ENCODE data around the gene LRCH1. TPM values are rescaled to one million over a fixed set of nuclear protein-coding genes. Genes with fewer than 3 reads are reported as not detected.

The LRCH1 gene, protein sequence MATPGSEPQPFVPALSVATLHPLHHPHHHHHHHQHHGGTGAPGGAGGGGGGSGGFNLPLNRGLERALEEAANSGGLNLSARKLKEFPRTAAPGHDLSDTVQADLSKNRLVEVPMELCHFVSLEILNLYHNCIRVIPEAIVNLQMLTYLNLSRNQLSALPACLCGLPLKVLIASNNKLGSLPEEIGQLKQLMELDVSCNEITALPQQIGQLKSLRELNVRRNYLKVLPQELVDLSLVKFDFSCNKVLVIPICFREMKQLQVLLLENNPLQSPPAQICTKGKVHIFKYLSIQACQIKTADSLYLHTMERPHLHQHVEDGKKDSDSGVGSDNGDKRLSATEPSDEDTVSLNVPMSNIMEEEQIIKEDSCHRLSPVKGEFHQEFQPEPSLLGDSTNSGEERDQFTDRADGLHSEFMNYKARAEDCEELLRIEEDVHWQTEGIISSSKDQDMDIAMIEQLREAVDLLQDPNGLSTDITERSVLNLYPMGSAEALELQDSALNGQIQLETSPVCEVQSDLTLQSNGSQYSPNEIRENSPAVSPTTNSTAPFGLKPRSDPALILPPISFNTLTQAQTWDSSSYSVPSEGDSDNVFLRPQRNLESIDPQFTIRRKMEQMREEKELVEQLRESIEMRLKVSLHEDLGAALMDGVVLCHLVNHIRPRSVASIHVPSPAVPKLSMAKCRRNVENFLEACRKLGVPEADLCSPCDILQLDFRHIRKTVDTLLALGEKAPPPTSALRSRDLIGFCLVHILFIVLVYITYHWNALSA
- total RNA-seq = 8.7 and 12.4 TPM in 2 replicates
- polyA plus RNA-seq = 12.0 and 12.9 TPM in 2 replicates
- polyA plus RNA-seq (2012) = 8.2 and 8.4 TPM in 2 replicates
- polyA minus RNA-seq (ENCODE audit: low replicate concordance) = 4.3 and 10.0 TPM in 2 replicates

DNA sequence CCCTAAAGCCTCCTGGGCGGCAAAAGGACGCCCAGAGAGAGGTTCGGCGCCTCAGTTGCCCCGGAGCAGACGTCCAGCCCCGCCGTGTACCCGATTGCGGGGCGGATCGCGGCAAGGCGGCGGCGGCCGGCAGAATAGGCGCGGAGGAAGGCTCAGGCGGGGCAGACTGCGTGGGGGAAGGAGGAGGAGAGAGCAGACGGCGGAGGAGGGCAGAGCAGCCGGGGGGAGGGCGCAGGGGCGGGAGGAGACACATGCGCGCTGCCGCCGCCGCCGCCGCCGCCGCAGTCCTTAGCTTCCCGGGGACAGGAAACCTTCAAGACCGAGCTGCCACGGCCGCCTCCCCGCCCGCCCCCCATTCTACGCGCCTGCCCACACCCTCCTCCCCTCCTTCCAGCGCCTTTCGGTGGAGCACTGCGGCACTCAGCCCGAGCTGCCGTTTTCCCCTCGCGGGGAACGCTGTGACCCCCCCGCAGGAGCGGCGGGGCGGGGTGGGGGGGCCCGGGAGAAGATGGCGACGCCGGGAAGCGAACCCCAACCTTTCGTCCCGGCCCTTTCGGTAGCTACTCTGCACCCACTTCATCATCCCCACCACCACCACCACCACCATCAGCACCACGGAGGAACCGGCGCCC is at the start of gene LRCH1:
TSS of gene LRCH1 (plus strand) at position 282 of the 632 bp plus-strand sequence. CDS start at position 509, 227 bp downstream.
- H3K4me1 ChIP-seq (ENCODE audit: control insufficient read depth, extremely low read depth, insufficient read depth, low read length) = peaks cover 3% of the 10 kb centered on the region
- peak within 1 kb of the TSS; percentile 93 for H3K27ac ChIP-seq (ENCODE audit: insufficient read depth, low read length)
- no peaks in the 10 kb centered on the region for H3K36me3 ChIP-seq (ENCODE audit: control insufficient read depth, insufficient read depth, low read length)
- H3K79me2 ChIP-seq (ENCODE audit: control insufficient read depth, insufficient read depth, low read length) = peaks cover 44% of the 10 kb centered on the region
- no peaks in the 10 kb centered on the region for H3K9me3 ChIP-seq (ENCODE audit: control insufficient read depth, insufficient read depth, low read depth, low read length)
- peak within 1 kb of the TSS; percentile 92 for H3K9ac ChIP-seq (ENCODE audit: insufficient read depth, low read length)
- TF ChIP-seq, protein P1, sequence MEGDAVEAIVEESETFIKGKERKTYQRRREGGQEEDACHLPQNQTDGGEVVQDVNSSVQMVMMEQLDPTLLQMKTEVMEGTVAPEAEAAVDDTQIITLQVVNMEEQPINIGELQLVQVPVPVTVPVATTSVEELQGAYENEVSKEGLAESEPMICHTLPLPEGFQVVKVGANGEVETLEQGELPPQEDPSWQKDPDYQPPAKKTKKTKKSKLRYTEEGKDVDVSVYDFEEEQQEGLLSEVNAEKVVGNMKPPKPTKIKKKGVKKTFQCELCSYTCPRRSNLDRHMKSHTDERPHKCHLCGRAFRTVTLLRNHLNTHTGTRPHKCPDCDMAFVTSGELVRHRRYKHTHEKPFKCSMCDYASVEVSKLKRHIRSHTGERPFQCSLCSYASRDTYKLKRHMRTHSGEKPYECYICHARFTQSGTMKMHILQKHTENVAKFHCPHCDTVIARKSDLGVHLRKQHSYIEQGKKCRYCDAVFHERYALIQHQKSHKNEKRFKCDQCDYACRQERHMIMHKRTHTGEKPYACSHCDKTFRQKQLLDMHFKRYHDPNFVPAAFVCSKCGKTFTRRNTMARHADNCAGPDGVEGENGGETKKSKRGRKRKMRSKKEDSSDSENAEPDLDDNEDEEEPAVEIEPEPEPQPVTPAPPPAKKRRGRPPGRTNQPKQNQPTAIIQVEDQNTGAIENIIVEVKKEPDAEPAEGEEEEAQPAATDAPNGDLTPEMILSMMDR (conservative IDR thresholded peaks at IDR 0.05 in 1 of 2, IDR thresholded peaks at IDR 0.05 in 1 of 2; ENCODE audit: low read depth in 1 of 2, low read length in 2 of 2) = no peak
- no peak for TF ChIP-seq EZH2 (IDR thresholded peaks at IDR 0.05; ENCODE audit: low read length, missing control alignments)
- peak within 1 kb of the TSS; percentile 82 for H2AFZ ChIP-seq (ENCODE audit: low read length)
- H4K20me1 ChIP-seq (ENCODE audit: control insufficient read depth, extremely low read depth, insufficient read depth, low read length) = no peaks in the 10 kb centered on the region
- H3K4me2 ChIP-seq (ENCODE audit: extremely low read depth, insufficient read depth, low read length) = peak within 1 kb of the TSS; percentile 76
- DNase-seq (ENCODE audit: low read depth in 2 of 2) = peak; percentile 86 to 93
- peak within 1 kb of the TSS; percentile 88 to 94 (median 92) for H3K4me3 ChIP-seq (replicated peaks in 1 of 4; ENCODE audit: control extremely low read depth in 1 of 4, insufficient read depth in 1 of 4, low read depth in 3 of 4, low read length in 4 of 4)
- H3K27me3 ChIP-seq (ENCODE audit: control insufficient read depth, insufficient read depth, low read length) = no peaks in the 10 kb centered on the region

DNA sequence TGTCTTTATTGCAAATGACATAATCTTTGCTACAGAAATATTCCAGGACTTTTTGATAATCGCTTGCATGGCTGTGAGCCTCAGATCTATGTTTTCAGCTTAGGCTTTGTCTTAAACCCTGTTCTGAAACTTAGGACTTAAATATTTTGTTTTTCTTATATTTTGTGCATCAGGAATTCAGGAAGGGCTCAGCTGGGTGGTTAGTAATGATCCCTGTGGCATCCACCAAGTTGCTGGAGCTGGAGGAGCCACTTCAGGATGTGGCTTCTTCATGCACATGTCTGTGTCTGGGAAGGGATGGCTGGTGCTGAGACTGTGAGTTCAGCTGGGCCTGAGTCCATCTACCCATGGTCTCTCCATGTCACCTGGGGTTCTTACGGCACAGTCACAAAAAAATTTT is 48.9 kb upstream of the LRCH1 start:
- H2AFZ ChIP-seq (ENCODE audit: low read length) = no peak overlapping the region
- H3K4me2 ChIP-seq (ENCODE audit: extremely low read depth, insufficient read depth, low read length) = no peak overlapping the region
- no peaks in the 10 kb centered on the region for H3K36me3 ChIP-seq (ENCODE audit: control insufficient read depth, insufficient read depth, low read length)
- H3K4me1 ChIP-seq (ENCODE audit: control insufficient read depth, extremely low read depth, insufficient read depth, low read length) = no peaks in the 10 kb centered on the region
- H3K9me3 ChIP-seq (ENCODE audit: control insufficient read depth, insufficient read depth, low read depth, low read length) = no peaks in the 10 kb centered on the region
- H3K27me3 ChIP-seq (ENCODE audit: control insufficient read depth, insufficient read depth, low read length) = no peaks in the 10 kb centered on the region
- no peaks in the 10 kb centered on the region for H4K20me1 ChIP-seq (ENCODE audit: control insufficient read depth, extremely low read depth, insufficient read depth, low read length)
- H3K79me2 ChIP-seq (ENCODE audit: control insufficient read depth, insufficient read depth, low read length) = no peaks in the 10 kb centered on the region
- TF ChIP-seq, protein P1 (conservative IDR thresholded peaks at IDR 0.05 in 1 of 2, IDR thresholded peaks at IDR 0.05 in 1 of 2; ENCODE audit: low read depth in 1 of 2, low read length in 2 of 2) = no peak
- no peak for TF ChIP-seq EZH2 (IDR thresholded peaks at IDR 0.05; ENCODE audit: low read length, missing control alignments)
- H3K9ac ChIP-seq (ENCODE audit: insufficient read depth, low read length) = no peak overlapping the region
- DNase-seq (ENCODE audit: low read depth in 2 of 2) = no peak
- H3K27ac ChIP-seq (ENCODE audit: insufficient read depth, low read length) = no peak overlapping the region
- H3K4me3 ChIP-seq (replicated peaks in 1 of 4; ENCODE audit: control extremely low read depth in 1 of 4, insufficient read depth in 1 of 4, low read depth in 3 of 4, low read length in 4 of 4) = no peak overlapping the region

DNA sequence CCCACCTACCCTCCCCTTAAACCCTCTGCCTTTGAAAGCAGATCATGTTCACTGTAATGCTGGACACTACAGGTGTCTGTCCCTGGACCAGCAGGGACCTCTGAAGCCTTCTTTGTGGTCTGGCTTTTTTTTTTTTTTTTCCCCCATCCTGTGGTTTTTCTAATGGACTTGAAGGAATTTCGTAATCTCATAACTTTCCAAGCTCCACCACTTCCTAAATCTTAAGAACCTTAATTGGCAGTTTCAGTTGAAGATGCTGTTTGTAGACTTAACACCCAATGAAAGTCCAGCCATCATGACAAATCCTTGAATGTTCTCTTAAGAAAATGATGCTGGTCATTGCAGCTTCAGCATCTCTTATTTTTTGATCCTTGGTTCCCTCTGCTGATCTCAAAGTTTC is 45.0 kb upstream of the LRCH1 start:
- no peaks in the 10 kb centered on the region for H3K36me3 ChIP-seq (ENCODE audit: control insufficient read depth, insufficient read depth, low read length)
- TF ChIP-seq EZH2 (IDR thresholded peaks at IDR 0.05; ENCODE audit: low read length, missing control alignments) = no peak
- TF ChIP-seq, protein P1 (conservative IDR thresholded peaks at IDR 0.05 in 1 of 2, IDR thresholded peaks at IDR 0.05 in 1 of 2; ENCODE audit: low read depth in 1 of 2, low read length in 2 of 2) = no peak
- no peaks in the 10 kb centered on the region for H3K9me3 ChIP-seq (ENCODE audit: control insufficient read depth, insufficient read depth, low read depth, low read length)
- no peak overlapping the region for H3K4me3 ChIP-seq (replicated peaks in 1 of 4; ENCODE audit: control extremely low read depth in 1 of 4, insufficient read depth in 1 of 4, low read depth in 3 of 4, low read length in 4 of 4)
- DNase-seq (ENCODE audit: low read depth in 2 of 2) = peak; percentile 11 to 27
- H3K27ac ChIP-seq (ENCODE audit: insufficient read depth, low read length) = no peak overlapping the region
- no peaks in the 10 kb centered on the region for H4K20me1 ChIP-seq (ENCODE audit: control insufficient read depth, extremely low read depth, insufficient read depth, low read length)
- no peaks in the 10 kb centered on the region for H3K4me1 ChIP-seq (ENCODE audit: control insufficient read depth, extremely low read depth, insufficient read depth, low read length)
- H2AFZ ChIP-seq (ENCODE audit: low read length) = no peak overlapping the region
- no peak overlapping the region for H3K4me2 ChIP-seq (ENCODE audit: extremely low read depth, insufficient read depth, low read length)
- H3K27me3 ChIP-seq (ENCODE audit: control insufficient read depth, insufficient read depth, low read length) = no peaks in the 10 kb centered on the region
- H3K9ac ChIP-seq (ENCODE audit: insufficient read depth, low read length) = no peak overlapping the region
- no peaks in the 10 kb centered on the region for H3K79me2 ChIP-seq (ENCODE audit: control insufficient read depth, insufficient read depth, low read length)

All from fibroblast of lung (primary cell).